GM19438 (cell line): ENCODE measurements around the gene CFAP251.
"Not testable (repeated sequence)": the region's sequence is repeated elsewhere in the genome, so short reads cannot be mapped to it uniquely, and the experiment has no call there.

Experiments
- ATAC-seq: cut with Tn5 transposase; IDR thresholded peaks from one replicate; pipeline ENCODE4 v1.9.1; 2021; ENCODE audit warnings: low read depth; ENCODE audit not compliant: unreplicated experiment

Gene CFAP251, protein sequence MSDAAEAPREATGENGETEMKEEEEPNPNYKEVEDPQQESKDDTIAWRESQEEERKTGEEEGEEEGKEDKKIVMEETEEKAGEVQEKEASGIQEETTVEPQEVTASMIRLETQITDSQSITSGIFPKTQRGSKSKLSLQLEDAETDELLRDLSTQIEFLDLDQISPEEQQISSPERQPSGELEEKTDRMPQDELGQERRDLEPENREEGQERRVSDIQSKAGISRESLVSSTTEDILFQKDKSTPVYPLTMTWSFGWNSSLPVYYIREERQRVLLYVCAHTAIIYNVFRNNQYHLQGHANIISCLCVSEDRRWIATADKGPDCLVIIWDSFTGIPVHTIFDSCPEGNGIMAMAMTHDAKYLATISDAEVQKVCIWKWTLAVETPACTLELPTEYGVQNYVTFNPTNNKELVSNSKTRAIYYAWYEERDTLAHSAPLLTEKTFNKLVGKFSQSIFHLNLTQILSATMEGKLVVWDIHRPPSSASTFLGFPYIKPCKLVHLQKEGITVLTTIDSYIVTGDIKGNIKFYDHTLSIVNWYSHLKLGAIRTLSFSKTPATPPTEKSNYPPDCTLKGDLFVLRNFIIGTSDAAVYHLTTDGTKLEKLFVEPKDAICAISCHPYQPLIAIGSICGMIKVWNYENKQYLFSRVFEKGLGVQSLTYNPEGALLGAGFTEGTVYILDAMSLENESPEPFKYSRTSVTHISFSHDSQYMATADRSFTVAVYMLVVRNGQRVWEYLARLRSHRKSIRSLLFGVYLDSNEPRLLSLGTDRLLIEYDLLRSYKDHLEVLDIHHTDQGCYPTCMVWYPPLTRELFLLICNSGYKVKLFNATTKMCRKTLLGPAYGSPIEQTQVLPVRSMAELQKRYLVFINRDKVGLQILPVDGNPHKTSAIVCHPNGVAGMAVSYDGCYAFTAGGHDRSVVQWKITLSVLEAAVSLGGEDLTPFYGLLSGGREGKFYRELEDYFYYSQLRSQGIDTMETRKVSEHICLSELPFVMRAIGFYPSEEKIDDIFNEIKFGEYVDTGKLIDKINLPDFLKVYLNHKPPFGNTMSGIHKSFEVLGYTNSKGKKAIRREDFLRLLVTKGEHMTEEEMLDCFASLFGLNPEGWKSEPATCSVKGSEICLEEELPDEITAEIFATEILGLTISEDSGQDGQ

DNA sequence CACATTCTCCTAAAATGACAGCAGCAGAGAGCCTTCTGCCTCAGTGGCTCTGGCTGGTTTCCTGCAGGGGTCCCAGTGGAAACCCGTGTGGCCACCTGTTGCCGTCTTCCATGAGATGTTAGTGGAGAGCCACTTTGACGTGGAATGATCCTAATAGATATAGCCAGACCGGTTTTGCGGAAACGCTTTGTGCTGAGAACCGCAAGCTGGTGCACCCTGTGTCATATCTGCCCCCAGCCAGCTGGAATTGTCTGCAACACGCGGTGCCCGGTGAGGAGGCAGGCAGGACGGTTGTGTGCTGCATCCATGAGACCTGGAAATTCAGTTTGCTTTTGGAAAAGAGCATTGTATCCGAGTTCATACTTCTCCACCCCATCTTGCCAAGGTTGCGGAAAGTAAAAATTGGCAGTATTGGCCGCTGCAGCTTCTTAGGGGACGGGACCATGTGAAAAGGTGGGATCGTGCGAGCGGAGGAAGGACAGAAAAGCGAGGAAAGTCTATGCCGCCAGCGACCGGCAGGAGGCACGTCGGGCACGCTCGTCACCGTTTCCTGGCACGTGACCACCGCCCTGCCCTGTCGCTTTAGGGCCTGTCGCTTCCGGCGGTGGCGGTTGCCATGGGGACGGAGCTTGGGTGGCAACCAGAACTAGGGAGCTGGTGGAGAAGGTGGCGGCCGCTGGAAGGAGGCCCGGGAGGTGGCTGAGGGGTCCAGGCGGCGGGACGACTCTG, at the start of gene CFAP251:
Gene CFAP251, plus strand, starts transcription at position 643 of the 729 bp plus-strand sequence. CDS start 2,714 bp downstream, outside the sequence.
- ATAC-seq = peak; percentile 90

DNA sequence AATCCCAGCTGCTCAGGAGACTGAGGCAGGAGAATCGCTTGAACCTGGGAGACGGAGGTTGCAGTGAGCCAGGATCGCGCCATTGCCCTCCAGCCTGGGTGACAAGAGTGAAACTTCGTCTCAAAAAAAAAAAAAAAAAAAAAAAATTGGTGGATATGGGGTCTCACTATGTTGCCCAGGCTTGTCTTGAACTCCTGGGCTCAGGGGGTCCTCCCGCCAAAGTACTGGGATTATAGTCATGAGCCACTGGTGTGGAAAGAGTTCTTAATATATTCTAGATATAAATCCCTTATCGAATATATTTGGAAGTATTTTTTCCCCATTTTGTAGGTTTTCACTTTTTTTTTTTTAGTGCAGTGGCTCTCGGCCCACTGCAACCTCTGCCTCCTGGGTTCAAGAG, 49.2 kb upstream of the CFAP251 start:
- ATAC-seq = not testable (repeated sequence)

DNA sequence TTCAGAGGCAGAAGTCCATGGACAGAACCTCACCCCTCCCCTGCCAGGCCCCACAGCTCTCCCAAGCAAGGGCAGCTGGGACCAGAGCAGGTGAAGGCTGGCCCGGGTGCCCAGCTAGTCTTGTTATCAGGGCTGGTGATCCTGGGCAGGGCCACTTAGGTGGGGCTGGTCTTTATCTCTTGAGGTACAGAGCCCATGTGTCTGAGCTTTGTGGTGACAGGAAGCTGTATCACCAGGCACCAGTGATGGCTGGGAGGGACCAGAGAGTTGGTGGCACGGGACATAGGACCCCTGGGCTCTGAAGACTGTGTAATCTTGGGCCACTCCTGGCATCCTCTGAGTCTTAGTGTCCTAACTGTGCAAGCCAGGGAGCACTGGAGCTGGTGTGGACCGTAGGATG, 46.9 kb upstream of the CFAP251 start:
- ATAC-seq = no peak

DNA sequence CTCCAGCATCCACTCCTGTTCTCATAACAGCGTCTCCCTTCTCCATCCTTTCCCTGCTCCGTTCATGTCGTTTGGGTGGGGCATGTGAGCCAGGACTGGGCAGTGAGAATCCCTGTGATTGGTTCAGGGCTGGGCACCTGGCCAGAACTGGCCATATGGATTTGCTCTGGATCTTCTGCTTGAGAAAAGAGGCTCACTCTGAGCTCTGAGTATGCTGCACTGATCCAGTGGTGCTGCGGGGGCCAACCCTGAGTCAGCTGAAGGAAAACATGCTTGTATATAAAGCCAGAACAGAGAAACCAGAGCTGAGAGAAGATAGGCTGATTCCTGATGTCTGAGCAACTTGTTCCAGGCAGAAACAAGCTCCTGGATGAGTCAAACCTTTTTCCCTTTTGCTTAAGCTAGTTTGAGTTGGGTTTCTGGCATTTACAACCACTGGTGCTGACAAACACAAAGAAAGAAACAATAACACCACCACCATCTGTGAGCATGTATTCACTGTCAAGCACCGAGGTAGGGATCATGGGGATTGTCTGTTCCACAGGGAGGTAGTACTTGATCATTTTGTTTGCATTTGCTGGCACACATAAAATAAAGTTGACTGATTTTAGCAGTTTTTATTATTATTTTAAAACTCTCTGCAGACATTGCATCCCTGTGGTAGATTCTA, 45.7 kb upstream of the CFAP251 start:
- ATAC-seq = no peak

DNA sequence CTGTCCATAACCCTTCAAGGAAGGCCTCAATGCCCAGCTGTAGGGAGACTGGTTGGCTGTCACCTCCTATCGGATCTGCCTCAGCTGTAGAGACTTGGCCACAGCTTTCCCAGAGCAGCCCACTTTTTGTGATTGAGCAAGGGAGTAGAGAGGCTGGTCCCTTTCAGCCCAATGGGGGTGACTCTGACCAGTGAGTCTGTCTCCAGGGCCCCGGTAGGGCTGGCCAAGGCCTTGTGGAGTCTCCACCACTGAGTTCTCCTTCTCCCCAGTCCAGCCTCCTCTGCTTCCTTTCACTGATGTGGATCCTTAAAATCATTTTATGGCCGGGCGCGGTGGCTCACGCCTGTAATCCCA, 45.2 kb upstream of the CFAP251 start:
- no peak for ATAC-seq

DNA sequence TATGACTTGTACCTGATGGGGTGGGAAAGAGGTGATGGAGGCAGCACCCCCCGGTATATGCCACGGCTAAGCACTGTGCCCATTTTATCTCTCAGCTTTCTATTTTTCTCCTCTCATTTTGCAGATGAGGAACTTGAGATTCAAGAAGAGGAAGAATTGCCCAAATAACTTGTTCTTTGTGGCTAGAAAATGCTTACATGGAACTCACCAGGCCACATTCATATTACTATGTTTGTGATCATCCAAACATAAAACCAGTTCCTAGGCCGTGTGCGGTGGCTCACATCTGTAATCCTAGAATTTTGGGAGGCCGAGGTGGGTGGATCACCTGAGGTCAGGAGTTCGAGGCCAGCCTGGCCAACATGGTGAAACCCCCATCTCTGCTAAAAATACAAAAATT, 44.3 kb upstream of the CFAP251 start:
- ATAC-seq = no peak

DNA sequence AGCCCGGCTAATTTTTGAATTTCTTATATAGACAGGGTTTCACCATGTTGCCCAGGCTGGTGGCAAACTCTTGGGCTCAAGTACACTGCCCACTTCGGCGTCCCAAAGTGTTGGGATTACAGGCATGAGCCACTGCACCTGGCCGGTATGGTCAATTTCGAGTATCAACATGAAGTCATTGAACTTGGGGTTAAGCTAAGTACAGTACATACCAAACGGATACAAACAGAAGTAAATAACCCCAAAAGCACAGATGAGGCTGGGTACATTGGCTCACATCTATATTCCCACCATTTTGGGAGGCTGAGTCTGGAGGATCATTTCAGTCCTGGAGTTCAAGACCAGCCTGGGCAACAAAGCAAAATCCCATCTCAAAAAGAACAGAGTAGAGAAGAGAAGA, 42.8 kb upstream of the CFAP251 start:
- ATAC-seq = no peak

DNA sequence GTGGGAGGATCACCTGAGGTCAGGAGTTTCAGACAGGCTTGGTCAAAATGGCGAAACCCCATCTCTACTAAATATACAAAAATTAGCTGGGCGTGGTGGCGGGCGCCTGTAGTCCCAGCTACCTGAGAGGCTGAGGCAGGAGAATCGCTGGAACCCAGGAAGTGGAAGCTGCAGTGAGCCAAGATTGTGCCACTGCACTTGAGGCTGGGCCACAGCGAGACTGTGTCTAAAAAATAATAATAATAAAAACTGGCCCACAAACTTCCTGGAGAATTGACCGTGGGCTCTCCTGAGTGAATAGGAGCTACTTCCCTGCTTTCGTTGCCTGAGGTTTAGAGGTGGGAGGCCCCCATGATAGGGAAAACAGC, 42.3 kb upstream of the CFAP251 start:
- ATAC-seq = not testable (repeated sequence)

DNA sequence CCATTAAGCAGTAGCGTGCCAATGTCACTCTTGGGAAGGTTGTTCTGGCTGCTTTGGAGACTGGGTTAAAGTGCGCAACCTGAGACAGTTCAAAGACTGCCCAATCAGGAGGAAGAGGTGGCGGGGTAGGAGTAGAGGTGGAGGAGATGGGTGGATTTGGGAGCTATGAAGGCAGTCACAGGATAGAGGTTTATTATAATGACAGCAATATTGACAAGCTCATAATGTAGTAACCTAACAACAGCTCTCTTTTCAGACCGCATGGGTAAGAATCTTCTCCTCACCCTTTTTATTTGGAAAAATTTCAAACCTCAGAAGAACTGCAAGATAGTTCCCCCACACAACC, 35.1 kb upstream of the CFAP251 start:
- no peak for ATAC-seq

DNA sequence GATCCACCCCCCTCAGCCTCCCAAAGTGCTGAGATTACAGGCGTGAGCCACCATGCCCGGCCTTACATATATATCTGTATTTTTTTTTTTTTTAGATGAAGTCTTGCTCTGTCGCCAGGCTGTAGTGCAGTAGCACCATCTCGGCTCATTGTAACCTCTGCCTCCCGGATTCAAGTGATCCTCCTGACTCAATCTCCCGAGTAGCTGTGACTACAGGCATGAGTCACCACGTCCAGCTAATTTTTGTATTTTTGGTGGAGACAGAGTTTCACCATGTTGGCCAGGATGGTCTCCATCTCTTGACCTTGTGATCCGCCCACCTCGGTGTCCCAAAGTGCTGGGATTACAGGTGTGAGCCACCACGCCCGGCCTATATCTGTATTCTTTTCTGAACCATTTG, 33.3 kb upstream of the CFAP251 start:
- ATAC-seq = not testable (repeated sequence)

DNA sequence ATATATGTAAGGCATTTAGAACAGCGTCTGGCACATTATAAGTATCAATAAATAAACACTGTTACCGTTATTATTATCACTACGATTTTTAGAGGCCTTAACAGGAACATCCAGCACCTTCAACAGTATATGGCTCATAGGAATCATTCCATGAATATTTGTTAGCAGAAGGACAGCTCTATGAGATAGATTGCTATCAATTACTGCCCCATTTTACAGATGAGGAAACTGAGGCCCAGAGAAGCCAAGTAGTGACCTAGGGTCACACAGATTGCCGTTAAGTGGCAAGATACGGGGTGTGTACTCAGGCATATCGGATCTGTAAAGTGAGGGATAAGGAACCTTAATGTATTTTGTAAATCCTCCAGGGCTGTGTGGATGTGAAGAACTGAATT, 30.3 kb upstream of the CFAP251 start:
- no peak for ATAC-seq

DNA sequence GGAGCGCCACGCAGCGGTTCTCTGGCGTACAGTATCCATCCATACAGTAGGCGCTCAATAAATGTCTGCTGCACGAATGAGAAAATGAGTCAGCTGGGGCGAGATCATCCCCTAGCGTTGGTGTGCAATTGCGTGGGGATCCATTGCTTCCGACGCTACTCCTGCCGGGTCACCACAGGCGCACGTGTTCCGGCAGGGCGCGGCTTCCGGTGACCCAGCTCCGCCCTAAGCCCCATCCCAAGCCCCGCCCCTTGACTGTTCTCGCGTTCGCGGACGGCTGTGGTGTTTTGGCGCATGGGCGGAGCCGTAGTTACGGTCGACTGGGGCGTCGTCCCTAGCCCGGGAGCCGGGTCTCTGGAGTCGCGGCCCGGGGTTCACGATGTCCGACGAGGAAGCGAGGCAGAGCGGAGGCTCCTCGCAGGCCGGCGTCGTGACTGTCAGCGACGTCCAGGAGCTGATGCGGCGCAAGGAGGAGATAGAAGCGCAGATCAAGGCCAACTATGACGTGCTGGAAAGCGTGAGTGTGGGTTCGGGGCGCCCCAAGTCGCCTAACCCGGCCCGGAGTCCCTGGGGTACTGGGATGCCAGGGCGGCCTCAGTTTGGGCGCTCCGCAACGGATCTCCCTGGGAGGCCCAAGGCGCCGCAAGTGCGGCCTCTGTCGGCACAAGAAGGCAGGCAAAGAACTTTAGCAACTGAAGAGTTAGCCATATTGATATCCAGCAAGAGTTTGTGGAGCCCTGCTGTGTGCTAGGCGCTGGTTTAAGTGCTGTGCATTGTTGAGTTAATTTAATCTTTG, 29.7 kb upstream of the CFAP251 start, which contains the start of gene PSMD9:
Gene PSMD9, plus strand, starts transcription at position 313 of the 796 bp plus-strand sequence. Its CDS starts 67 bp downstream, at position 380.
- peak; percentile 85 for ATAC-seq

DNA sequence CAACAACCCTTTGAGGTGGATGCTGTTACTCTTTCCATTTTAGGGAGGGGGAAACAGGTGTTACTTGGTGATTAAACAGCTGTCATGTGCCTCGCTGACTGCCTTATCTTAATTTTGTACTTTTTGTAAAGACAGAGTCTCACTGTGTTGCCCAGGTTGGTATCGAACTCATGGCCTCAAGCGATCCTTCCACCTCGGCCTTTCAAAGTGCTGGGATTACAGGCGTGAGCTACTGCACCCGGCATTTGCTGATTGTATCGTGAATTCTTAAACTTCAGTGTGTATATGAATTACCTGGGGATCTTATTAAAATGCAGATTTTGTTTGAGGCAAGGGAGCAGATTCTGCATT, 29.1 kb upstream of the CFAP251 start:
- no peak for ATAC-seq

DNA sequence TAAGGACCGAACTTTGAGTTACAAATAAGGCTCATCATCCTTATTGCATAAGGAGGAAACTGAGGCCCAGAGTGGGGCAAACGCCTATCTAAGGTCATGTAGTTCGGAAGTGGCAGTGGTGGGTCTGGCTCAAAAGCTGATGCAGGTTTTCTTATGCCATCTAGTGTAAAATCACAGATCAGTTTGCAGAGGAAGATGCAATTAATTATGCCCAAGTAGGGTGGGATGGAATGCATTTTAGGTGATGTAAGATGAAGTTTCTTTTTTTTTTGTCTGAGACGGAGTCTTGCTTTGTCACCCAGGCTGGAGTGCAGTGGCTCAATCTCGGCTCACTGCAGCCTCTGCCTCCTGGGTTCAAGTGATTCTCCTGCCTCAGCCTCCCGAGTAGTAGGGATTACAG, 28.7 kb upstream of the CFAP251 start:
- ATAC-seq = not testable (repeated sequence)

DNA sequence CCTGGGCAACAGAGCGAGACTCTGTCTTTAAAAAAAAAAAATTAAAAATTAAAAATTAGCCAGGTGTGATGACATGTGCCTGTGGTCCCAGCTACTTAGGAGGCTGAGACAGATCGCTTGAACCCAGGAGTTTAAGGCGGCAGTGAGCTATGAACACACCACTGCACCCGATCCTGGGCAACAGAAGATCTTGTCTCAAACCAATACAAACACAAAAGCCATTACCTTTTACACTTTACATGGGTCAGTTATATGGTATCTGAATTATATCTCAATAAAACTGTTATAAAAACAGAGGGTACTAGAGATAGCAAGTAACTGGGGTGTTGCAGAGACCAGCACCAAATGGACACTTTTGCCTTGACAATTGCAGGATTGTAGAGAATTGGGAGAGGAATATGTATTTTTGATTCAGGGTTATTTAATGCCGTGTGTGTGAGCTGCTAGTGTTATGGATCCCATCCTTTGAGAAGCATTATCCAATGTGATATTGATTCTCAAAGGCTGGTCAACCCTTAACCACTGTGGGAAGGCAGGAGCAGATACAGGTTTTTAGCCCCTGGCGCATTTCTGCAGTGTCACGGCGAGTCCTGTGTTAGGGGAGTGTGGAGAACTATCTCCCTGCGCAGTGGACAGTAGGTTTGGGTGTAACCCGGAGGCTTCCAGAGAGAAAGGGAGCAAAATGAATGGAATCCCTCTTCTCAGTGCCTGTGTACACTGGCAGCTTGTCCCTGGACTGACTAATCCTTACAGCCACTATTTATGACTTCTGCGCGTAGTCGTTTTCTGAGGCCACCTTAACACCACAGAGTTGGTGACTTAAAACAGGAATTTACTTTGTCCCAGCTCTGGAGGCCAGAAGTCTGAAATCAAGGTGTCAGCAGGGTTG, 25.5 kb upstream of the CFAP251 start:
- no peak for ATAC-seq

DNA sequence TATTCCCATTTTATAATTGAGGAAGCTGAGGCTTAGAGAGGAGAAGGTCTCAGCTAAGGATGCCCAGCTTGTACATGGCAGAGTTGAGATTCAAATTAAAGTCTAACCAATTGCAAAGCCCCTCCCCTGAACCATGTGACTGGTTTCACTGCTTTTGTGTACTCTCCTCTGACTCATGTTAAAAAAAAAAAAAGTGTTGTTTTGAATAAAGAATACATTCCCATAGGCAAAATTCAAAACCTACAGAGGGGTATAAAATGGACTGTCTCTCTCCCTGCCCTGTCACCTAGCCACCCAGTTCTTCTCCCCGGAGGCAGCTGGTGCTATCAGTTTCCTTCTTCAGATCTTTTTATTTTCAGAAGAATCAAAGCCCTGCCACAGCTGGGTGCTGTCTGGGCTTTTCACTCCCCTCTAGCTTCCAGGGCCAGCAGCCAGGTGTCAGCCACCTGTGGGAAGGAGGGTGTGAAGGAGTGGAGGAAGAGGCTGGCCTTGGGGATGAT, 24.4 kb upstream of the CFAP251 start:
- ATAC-seq = no peak

DNA sequence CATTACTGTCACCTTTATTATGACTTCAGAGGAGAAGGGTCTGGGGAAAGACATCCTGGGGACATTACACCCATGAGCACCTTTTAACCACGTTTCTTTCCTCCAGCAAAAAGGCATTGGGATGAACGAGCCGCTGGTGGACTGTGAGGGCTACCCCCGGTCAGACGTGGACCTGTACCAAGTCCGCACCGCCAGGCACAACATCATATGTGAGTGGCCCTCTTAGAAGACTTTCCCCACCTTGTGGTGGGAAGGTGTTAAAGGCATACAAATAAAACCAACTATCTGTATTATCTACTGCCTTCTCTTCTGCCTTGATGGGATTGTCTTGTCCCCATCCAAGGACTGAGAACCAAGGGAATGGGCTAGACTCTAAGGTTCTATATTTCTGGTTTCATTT, 23.8 kb upstream of the CFAP251 start:
- ATAC-seq = no peak

DNA sequence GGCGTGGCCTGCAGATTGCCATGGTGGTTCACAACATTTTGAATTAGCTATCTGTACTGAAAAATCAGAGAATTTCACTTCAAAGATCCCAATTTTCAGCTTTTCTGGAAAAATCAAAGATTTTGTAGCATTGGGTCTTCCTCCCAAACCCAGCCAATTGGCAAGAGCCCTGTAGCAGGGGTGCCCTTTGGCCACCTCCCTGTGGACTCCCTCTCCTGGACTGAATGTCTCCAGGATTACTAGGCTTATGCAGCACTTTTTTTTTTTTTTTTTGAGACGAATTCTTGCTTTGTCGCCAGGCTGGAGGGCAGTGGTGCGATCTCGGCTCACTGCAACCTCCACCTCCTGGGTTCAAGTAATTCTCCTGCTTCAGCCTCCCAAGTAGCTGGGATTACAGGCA, 20.1 kb upstream of the CFAP251 start:
- no peak for ATAC-seq
